Esophagus muscularis mucosa (tissue), 4 donors: Measurements from ENCODE around the gene KIF16B. TPM values are rescaled to one million over a fixed set of nuclear protein-coding genes. Genes with fewer than 3 reads are reported as not detected.
"Not testable (repeated sequence)": the region's sequence is repeated elsewhere in the genome, so short reads cannot be mapped to it uniquely, and the experiment has no call there.

Experiments used
- DNase-seq: peaks from one replicate; pipeline ENCODE4 v3.0.0-alpha.2; 2017; ENCODE audit errors: extremely low spot score
- H3K27ac ChIP-seq, 4 donors: fragments of 200-600 bp; sonication (generic); replicated peaks in 1 of 4; 1 replicate in 3 of 4; 2 replicates in 1 of 4; pipeline ENCODE4 v1.5.1; 2016 to 2019; ENCODE audit warnings: mild to moderate bottlenecking in 1 of 4
- H3K27me3 ChIP-seq, 4 donors: fragments of 200-600 bp; sonication (generic); one replicate each; pipeline versions ENCODE4 v1.5.1 to v1.6.0; 2016 to 2019
- H3K36me3 ChIP-seq, 4 donors: fragments of 200-600 bp; sonication (generic); one replicate each; pipeline ENCODE4 v1.5.1; 2016 to 2019
- H3K4me1 ChIP-seq, 4 donors: fragments of 200-600 bp; sonication (generic); one replicate each; pipeline ENCODE4 v1.5.1; 2016 to 2019
- H3K4me3 ChIP-seq, 4 donors: fragments of 200-600 bp; sonication (generic); 1 replicate in 2 of 4; 2 replicates in 2 of 4; pipeline ENCODE4 v1.5.1; 2016 to 2019; ENCODE audit warnings: mild to moderate bottlenecking in 4 of 4, moderate library complexity in 1 of 4
- H3K9me3 ChIP-seq, 4 donors: fragments of 200-600 bp; sonication (generic); 1 replicate in 3 of 4; 2 replicates in 1 of 4; pipeline ENCODE4 v1.5.1; 2016 to 2019
- EP300 ChIP-seq: sonication (generic); formaldehyde crosslinking; IDR thresholded peaks from one replicate; pipeline ENCODE4 v1.6.1; 2017; ENCODE audit warnings: antibody characterized with exemption
- POLR2A ChIP-seq: fragments of 450-650 bp; IDR thresholded peaks from one replicate; pipeline ENCODE4 v1.6.1; 2017; ENCODE audit warnings: antibody characterized with exemption, moderate library complexity, mild to moderate bottlenecking, low read depth
- POLR2AphosphoS5 ChIP-seq, 2 donors: sonication (generic); formaldehyde crosslinking; IDR thresholded peaks; one replicate each; pipeline ENCODE4 v1.6.1; 2017; ENCODE audit warnings: antibody characterized with exemption in 2 of 2
- WGBS: methylation state at CpG from one replicate; pipeline ENCODE4 v1.1.5; 2018; 5-methylcytosine and 5-hydroxymethylcytosine counted together
- intact Hi-C: fragments of 100-400 bp; cut with DNase I; formaldehyde crosslinking; loops from one replicate; pipeline ENCODE4 v1.15.1; 2023
- total RNA-seq, 4 donors: library from RNA; depleted of rRNA; stranded (reverse); fragments of >200 nt; gene quantifications; one replicate each; pipeline versions ENCODE4 v1.1.0 to v1.2.1, GENCODE V29; 2016
- TF ChIP-seq, protein P1 (sequence below), 3 experiments: fragments of 200-600 bp in 2 of 3; fragments of 450-650 bp in 1 of 3; sonication (generic) in 2 of 3; IDR thresholded peaks; one replicate each; pipeline ENCODE4 v1.5.1; 2017 to 2019; ENCODE audit warnings: antibody characterized with exemption in 3 of 3, mild to moderate bottlenecking in 2 of 3, moderate library complexity in 1 of 3

KIF16B gene
- total RNA-seq, 4 donors from 2014 or later = 15.4 to 21.1 (median 19.3) TPM

DNA sequence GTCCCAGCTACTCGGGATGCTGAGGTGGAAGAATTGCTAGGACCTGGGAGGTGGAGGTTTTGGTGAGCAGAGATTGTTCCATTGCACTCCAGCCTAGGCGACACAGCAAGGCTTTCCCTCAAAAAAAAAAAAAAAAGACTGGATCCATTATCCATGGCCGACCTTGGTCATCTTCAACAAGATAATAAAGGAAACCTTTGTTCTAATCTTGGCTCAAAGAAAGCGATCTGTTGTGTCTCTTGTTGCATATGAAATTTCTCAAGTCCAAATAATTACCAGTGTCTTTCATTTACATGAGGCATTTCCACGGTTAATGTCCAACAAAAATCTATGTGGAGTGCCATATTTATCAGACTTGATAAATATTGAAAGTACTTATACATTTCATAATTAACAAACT lies 23.7 kb upstream of the KIF16B start:
- H3K9me3 ChIP-seq = no peaks in the 10 kb centered on the region
- intact Hi-C loops = no loop called here
- H3K27ac ChIP-seq = no peak overlapping the region
- no peak overlapping the region for H3K4me3 ChIP-seq
- no peaks in the 10 kb centered on the region for H3K36me3 ChIP-seq
- no peak for DNase-seq
- H3K27me3 ChIP-seq = no peaks in the 10 kb centered on the region
- H3K4me1 ChIP-seq = no peaks in the 10 kb centered on the region
- WGBS = 74% methylated on average over 5 of the region's 5 CpGs
- TF ChIP-seq EP300 = no peak
- TF ChIP-seq POLR2A = no peak
- TF ChIP-seq, protein P1, sequence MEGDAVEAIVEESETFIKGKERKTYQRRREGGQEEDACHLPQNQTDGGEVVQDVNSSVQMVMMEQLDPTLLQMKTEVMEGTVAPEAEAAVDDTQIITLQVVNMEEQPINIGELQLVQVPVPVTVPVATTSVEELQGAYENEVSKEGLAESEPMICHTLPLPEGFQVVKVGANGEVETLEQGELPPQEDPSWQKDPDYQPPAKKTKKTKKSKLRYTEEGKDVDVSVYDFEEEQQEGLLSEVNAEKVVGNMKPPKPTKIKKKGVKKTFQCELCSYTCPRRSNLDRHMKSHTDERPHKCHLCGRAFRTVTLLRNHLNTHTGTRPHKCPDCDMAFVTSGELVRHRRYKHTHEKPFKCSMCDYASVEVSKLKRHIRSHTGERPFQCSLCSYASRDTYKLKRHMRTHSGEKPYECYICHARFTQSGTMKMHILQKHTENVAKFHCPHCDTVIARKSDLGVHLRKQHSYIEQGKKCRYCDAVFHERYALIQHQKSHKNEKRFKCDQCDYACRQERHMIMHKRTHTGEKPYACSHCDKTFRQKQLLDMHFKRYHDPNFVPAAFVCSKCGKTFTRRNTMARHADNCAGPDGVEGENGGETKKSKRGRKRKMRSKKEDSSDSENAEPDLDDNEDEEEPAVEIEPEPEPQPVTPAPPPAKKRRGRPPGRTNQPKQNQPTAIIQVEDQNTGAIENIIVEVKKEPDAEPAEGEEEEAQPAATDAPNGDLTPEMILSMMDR (IDR thresholded peaks at IDR 0.05) = no peak
- no peak for TF ChIP-seq POLR2AphosphoS5 (IDR thresholded peaks at IDR 0.05)

DNA sequence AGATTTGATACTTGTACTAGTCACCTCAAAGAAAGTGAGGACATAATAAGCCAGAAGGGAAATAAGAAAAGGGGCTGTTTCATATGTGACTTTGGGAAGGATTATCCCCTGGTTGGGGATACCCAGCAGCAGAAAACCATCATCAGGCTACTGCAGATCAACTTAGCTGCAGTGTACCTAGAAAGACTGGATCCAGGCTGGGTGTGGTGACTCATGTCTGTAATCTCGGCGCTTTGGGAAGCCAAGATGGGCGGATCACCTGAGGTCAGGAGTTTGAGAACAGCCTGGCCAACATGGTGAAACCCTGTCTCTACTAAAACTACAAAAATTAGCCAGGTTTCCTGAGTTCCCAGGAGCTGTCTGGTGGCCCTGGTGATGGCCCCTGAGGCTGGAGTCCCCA lies 23.2 kb upstream of the KIF16B start:
- 67% methylated on average over 3 of the region's 3 CpGs for WGBS
- intact Hi-C loops = not testable (repeated sequence)

DNA sequence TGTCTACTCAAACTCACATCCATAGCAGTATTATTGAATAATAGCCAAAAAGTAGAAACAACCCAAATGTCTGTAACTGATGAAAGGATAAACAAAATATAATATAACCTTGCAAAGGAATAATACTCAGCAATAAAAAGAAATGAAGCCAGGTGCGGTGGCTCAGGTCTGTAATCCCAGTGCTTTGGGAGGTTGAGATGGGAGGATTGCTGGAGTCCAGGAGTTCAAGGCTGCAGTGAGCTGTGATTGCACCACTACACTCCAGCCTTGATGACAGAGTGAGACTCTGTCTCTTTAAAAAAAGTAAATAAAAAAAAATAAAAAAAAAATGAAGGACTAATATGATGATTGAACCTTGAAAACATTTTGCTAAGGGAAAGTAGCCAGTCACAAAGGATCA lies 22.1 kb upstream of the KIF16B start:
- DNase-seq = no peak
- WGBS = 83% methylated on average over 1 of the region's 1 CpG
- no peak for TF ChIP-seq POLR2AphosphoS5 (IDR thresholded peaks at IDR 0.05)
- TF ChIP-seq, protein P1 (IDR thresholded peaks at IDR 0.05) = no peak
- H3K36me3 ChIP-seq = no peaks in the 10 kb centered on the region
- no peaks in the 10 kb centered on the region for H3K4me1 ChIP-seq
- intact Hi-C loops = no loop called here
- H3K9me3 ChIP-seq = no peaks in the 10 kb centered on the region
- H3K4me3 ChIP-seq = no peak overlapping the region
- peaks cover 0 to 6% (median 0%) of the 10 kb centered on the region in 4 donors for H3K27me3 ChIP-seq
- H3K27ac ChIP-seq = no peak overlapping the region

More for the DNA sequence above, 23.2 kb upstream of the KIF16B start:
- H3K4me3 ChIP-seq, H3K9me3 ChIP-seq, DNase-seq, H3K36me3 ChIP-seq, H3K27me3 ChIP-seq, H3K4me1 ChIP-seq, H3K27ac ChIP-seq: not testable (repeated sequence)

DNA sequence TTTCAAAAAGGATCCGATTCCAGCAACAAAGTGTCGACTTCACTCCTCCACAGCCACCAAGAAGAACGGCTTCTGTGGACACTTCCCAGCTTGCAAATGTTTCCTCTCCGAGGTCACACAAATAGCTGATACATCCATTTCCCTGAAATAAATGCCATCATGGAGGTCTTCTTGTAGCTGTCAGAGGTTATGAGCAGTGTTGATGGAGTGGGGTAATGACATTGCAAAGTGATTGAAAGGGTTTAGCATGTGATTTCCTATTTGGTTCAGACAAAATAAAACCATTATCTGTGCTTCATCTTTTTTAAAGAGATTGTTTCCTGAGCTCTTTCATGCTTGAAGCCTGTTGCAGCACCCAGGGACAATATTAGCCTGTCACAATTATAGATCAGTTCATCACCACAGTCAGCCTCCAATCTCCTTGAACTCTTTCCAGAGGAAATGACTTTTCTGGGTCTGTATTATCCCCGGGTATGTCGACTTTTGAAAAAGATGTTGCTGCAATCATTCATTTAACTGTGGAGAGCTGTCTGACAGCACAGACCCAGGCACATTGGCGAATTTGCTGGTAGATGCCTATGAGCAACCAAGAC lies 16.9 kb upstream of the KIF16B start:
- TF ChIP-seq POLR2A (no peak), EP300 (no peak), POLR2AphosphoS5 (IDR thresholded peaks at IDR 0.05) (no peak)
- TF ChIP-seq, protein P1 (IDR thresholded peaks at IDR 0.05) = no peak
- DNase-seq = peak; percentile 34
- no peaks in the 10 kb centered on the region for H3K9me3 ChIP-seq
- H3K27ac ChIP-seq = no peak overlapping the region
- no peak overlapping the region for H3K4me3 ChIP-seq
- H3K27me3 ChIP-seq = peaks cover 0 to 33% (median 0%) of the 10 kb centered on the region in 4 donors
- no peaks in the 10 kb centered on the region for H3K36me3 ChIP-seq
- no peaks in the 10 kb centered on the region for H3K4me1 ChIP-seq
- 46% methylated on average over 6 of the region's 7 CpGs for WGBS
- intact Hi-C loops = no loop called here

DNA sequence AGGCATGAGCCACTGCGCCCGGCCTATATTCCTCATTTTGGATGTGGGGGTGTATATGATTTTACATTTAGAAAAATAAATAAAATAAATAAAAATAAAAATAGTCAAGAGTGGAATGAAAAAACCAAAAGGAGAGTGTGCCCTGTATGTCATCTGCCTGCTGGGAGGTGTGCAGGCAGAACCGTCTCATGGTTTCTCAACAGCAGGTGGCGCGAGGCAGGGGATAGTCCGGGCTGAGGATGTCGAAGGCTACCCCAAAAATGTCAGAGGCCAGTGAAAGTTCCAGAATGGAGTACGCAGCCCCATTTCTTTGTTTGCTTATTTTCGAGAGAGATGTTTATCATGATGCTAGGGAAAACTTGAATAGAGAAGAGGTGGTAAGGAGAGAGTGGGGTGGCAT lies 16.4 kb upstream of the KIF16B start:
- Histone ChIP-seq H3K27ac (no peak overlapping the region), H3K9me3 (no peaks in the 10 kb centered on the region), H3K27me3 (peaks cover 0 to 33% (median 0%) of the 10 kb centered on the region in 4 donors), H3K36me3 (no peaks in the 10 kb centered on the region), H3K4me3 (no peak overlapping the region), H3K4me1 (no peaks in the 10 kb centered on the region)
- 79% methylated on average over 9 of the region's 9 CpGs for WGBS
- intact Hi-C loops = no loop called here
- peak; percentile 50 for DNase-seq
- TF ChIP-seq EP300 (no peak), POLR2A (no peak), POLR2AphosphoS5 (IDR thresholded peaks at IDR 0.05) (no peak)
- TF ChIP-seq, protein P1 (IDR thresholded peaks at IDR 0.05) = no peak
